Activated CD8-positive, alpha-beta memory T cell treated with anti-CD3 and anti-CD28 coated beads, Interleukin-2, amount 50 U/mL, for 48 hours (primary cell): ENCODE measurements around the gene KCNG2.

Experiments used
- DNase-seq: peaks from one replicate; pipeline ENCODE4 v3.0.0-alpha.2; 2020

Gene KCNG2

GRCh38 chr18:79769698-79770500 lies 27.8 kb upstream of the KCNG2 start:
- no peak for DNase-seq

GRCh38 chr18:79770501-79770815 lies 27.3 kb upstream of the KCNG2 start:
- no peak for DNase-seq

GRCh38 chr18:79770826-79771225 lies 26.9 kb upstream of the KCNG2 start:
- no peak for DNase-seq

GRCh38 chr18:79771446-79772107 lies 26.2 kb upstream of the KCNG2 start:
- DNase-seq = no peak

GRCh38 chr18:79772108-79772864 lies 25.5 kb upstream of the KCNG2 start:
- DNase-seq = no peak

- no peak for DNase-seq
These were observed 24.7 kb upstream of the KCNG2 start for GRCh38 chr18:79772865-79773696.

GRCh38 chr18:79774111-79774510 lies 23.6 kb upstream of the KCNG2 start:
- no peak for DNase-seq

- peak; percentile 30 for DNase-seq
These were observed 22.1 kb upstream of the KCNG2 start for GRCh38 chr18:79775441-79776221.

- no peak for DNase-seq
These were observed 21.1 kb upstream of the KCNG2 start for GRCh38 chr18:79776674-79777073.

- DNase-seq = peak; percentile 42
These were observed 19.4 kb upstream of the KCNG2 start for GRCh38 chr18:79778291-79778791.

- DNase-seq = peak; percentile 8
These were observed 18.6 kb upstream of the KCNG2 start for GRCh38 chr18:79779021-79779699.

GRCh38 chr18:79779700-79780190 lies 18.0 kb upstream of the KCNG2 start:
- peak; percentile 18 for DNase-seq

- DNase-seq = peak; percentile 18
These were observed 17.2 kb upstream of the KCNG2 start for GRCh38 chr18:79780547-79780946.

- peak; percentile 40 for DNase-seq
These were observed 16.3 kb upstream of the KCNG2 start for GRCh38 chr18:79781331-79781941.

- DNase-seq = peak; percentile 28
These were observed 15.0 kb upstream of the KCNG2 start for GRCh38 chr18:79782566-79783308.

- no peak for DNase-seq
These were observed 13.4 kb upstream of the KCNG2 start for GRCh38 chr18:79784071-79784913.

GRCh38 chr18:79784965-79785770 lies 12.6 kb upstream of the KCNG2 start:
- DNase-seq = no peak

- DNase-seq = no peak
These were observed 11.9 kb upstream of the KCNG2 start for GRCh38 chr18:79785831-79786230.
